Neural cell (in vitro differentiated cells): ENCODE measurements around the gene LMNA. TPM values are rescaled to one million over a fixed set of nuclear protein-coding genes. Genes with fewer than 3 reads are reported as not detected.

Source experiments
- H2AFZ ChIP-seq: fragments of 200-600, 300-800 bp; sonication (generic), shearing (Covaris generic); 2 replicates; pipeline ENCODE4 v1.6.0; 2014; ENCODE audit warnings: low read depth, mild to moderate bottlenecking, antibody characterized with exemption, low read length, moderate library complexity
- H3F3A ChIP-seq: fragments of 200-600 bp; shearing (Covaris generic); 2 replicates; pipeline ENCODE4 v1.6.1; 2016; ENCODE audit warnings: mild to moderate bottlenecking, moderate library complexity, mixed read lengths, antibody characterized with exemption, low read length; ENCODE audit not compliant: insufficient read depth, poor library complexity, severe bottlenecking
- H3K27ac ChIP-seq: fragments of 200-600, 300-800 bp; sonication (generic), shearing (Covaris generic); 2 replicates; pipeline ENCODE4 v1.5.1; 2014; ENCODE audit warnings: mild to moderate bottlenecking, low read length, moderate library complexity
- H3K27me3 ChIP-seq: fragments of 300-800, 200-600 bp; sonication (generic), shearing (Covaris generic); 2 replicates; pipeline ENCODE4 v1.6.0; 2014; ENCODE audit warnings: mild to moderate bottlenecking, low read depth, low read length, moderate library complexity; ENCODE audit not compliant: insufficient read depth
- H3K36me3 ChIP-seq: fragments of 300-800, 200-600 bp; sonication (generic), shearing (Covaris generic); 2 replicates; pipeline ENCODE4 v1.5.1; 2014; ENCODE audit warnings: mild to moderate bottlenecking, antibody characterized with exemption, low read length, moderate library complexity; ENCODE audit not compliant: insufficient read depth
- H3K4me2 ChIP-seq: fragments of 300-800, 200-600 bp; sonication (generic), shearing (Covaris generic); 2 replicates; pipeline ENCODE4 v1.6.0; 2014; ENCODE audit warnings: mild to moderate bottlenecking, low read length
- H3K4me3 ChIP-seq: fragments of 300-800, 200-600 bp; sonication (generic), shearing (Covaris generic); 2 replicates; pipeline ENCODE4 v1.5.1; 2014; ENCODE audit warnings: mild to moderate bottlenecking, low read length, moderate library complexity
- H3K79me2 ChIP-seq: fragments of 200-600 bp; shearing (Covaris generic); replicated peaks from 2 replicates; pipeline ENCODE4 v1.6.0; 2014; ENCODE audit warnings: mild to moderate bottlenecking, low read length, moderate library complexity; ENCODE audit not compliant: insufficient read depth
- H3K9ac ChIP-seq: fragments of 300-800, 200-600 bp; sonication (generic), shearing (Covaris generic); 2 replicates; pipeline ENCODE4 v1.6.1; 2016; ENCODE audit warnings: mild to moderate bottlenecking, low read length, mixed read lengths
- H3K9me2 ChIP-seq: fragments of 200-600 bp; shearing (Covaris generic); 2 replicates; pipeline ENCODE4 v1.6.1; 2016; ENCODE audit warnings: mild to moderate bottlenecking, low read length, mixed read lengths; ENCODE audit not compliant: insufficient read depth
- H3K9me3 ChIP-seq: fragments of 200-600, 300-800 bp; sonication (generic), shearing (Covaris generic); 2 replicates; pipeline ENCODE4 v1.6.1; 2016; ENCODE audit warnings: mild to moderate bottlenecking, mixed run types, low read length, moderate library complexity, mixed read lengths
- H4K20me1 ChIP-seq: fragments of 200-600 bp; shearing (Covaris generic); 2 replicates; pipeline ENCODE4 v1.6.1; 2016; ENCODE audit warnings: mild to moderate bottlenecking, mixed run types; ENCODE audit not compliant: insufficient read depth
- CTCF ChIP-seq: fragments of 450-650 bp; IDR thresholded peaks from 2 replicates; pipeline ENCODE4 v1.5.1; 2014; ENCODE audit warnings: antibody characterized with exemption, mild to moderate bottlenecking, moderate library complexity; ENCODE audit not compliant: poor library complexity, severe bottlenecking
- EP300 ChIP-seq: fragments of 450-650 bp; conservative IDR thresholded peaks from 2 replicates; pipeline ENCODE4 v1.6.1; 2014; ENCODE audit warnings: antibody characterized with exemption, mild to moderate bottlenecking, moderate library complexity; ENCODE audit not compliant: poor library complexity, severe bottlenecking
- EZH2 ChIP-seq: fragments of 200-600, 300-800 bp; shearing (Covaris generic), sonication (generic); IDR thresholded peaks from 2 replicates; pipeline ENCODE4 v1.6.1; 2014; ENCODE audit warnings: antibody characterized with exemption, low read length, borderline replicate concordance, mild to moderate bottlenecking; ENCODE audit not compliant: insufficient read depth, poor library complexity, severe bottlenecking
- MXI1 ChIP-seq: fragments of 450-650 bp; conservative IDR thresholded peaks from 2 replicates; pipeline ENCODE4 v1.6.1; 2014; ENCODE audit warnings: antibody characterized with exemption, mild to moderate bottlenecking; ENCODE audit not compliant: poor library complexity, severe bottlenecking
- POLR2AphosphoS5 ChIP-seq: IDR thresholded peaks from 2 replicates; pipeline ENCODE4 v1.6.1; 2012
- RAD21 ChIP-seq: fragments of 450-650 bp; conservative IDR thresholded peaks from 2 replicates; pipeline ENCODE4 v1.6.1; 2014; ENCODE audit warnings: antibody characterized with exemption, mild to moderate bottlenecking, moderate library complexity
- REST ChIP-seq: IDR thresholded peaks from 2 replicates; pipeline ENCODE4 v1.6.1; 2012; ENCODE audit warnings: borderline replicate concordance
- SMC3 ChIP-seq: fragments of 450-650 bp; conservative IDR thresholded peaks from 2 replicates; pipeline ENCODE4 v1.6.1; 2014; ENCODE audit warnings: antibody characterized with exemption, mild to moderate bottlenecking, moderate library complexity; ENCODE audit not compliant: poor library complexity
- TAF1 ChIP-seq: IDR thresholded peaks from 2 replicates; pipeline ENCODE4 v1.6.1; 2012; ENCODE audit warnings: low read depth
- polyA plus RNA-seq: library from polyadenylated mRNA; depleted of rRNA; stranded (reverse); fragments of >200 nt; gene quantifications from 2 replicates; pipeline ENCODE4 v1.2.3, GENCODE V29; 2014

LMNA gene
- polyA plus RNA-seq, 1 donor from 2014 or later, result 90.7 TPM

- Histone ChIP-seq H4K20me1 (peaks cover 19% of the 10 kb centered on the region), H3K4me3 (no peak overlapping the region), H3K9me3 (no peaks in the 10 kb centered on the region), H3K9me2 (no peaks in the 10 kb centered on the region), H3K36me3 (no peaks in the 10 kb centered on the region), H3K79me2 (peaks cover 23% of the 10 kb centered on the region), H3K4me2 (no peak overlapping the region), H3K9ac (no peak overlapping the region), H3K27me3 (no peaks in the 10 kb centered on the region), H3K27ac (no peak overlapping the region), H2AFZ (no peak overlapping the region), H3F3A (peaks cover under 1% of the 10 kb centered on the region)
- TF ChIP-seq EP300 (no peak), EZH2 (no peak), CTCF (no peak), TAF1 (no peak), MXI1 (no peak), RAD21 (no peak), SMC3 (no peak), POLR2AphosphoS5 (no peak), REST (no peak)
Observed at GRCh38 chr1:156112276-156113137, 2.0 kb upstream of the LMNA start.

GRCh38 chr1:156113282-156113950 lies 1.1 kb upstream of the LMNA start:
- H2AFZ ChIP-seq, result no peak overlapping the region
- no peak overlapping the region for H3K9ac ChIP-seq
- H3K9me3 ChIP-seq, result no peaks in the 10 kb centered on the region
- no peaks in the 10 kb centered on the region for H3K9me2 ChIP-seq
- no peak overlapping the region for H3K4me3 ChIP-seq
- peaks cover 19% of the 10 kb centered on the region for H4K20me1 ChIP-seq
- no peaks in the 10 kb centered on the region for H3F3A ChIP-seq
- no peak overlapping the region for H3K27ac ChIP-seq
- no peaks in the 10 kb centered on the region for H3K36me3 ChIP-seq
- H3K27me3 ChIP-seq, result no peaks in the 10 kb centered on the region
- H3K79me2 ChIP-seq, result peaks cover 18% of the 10 kb centered on the region
- TF ChIP-seq MXI1, result no peak
- no peak for TF ChIP-seq REST
- TF ChIP-seq EP300, result no peak
- TF ChIP-seq TAF1, result no peak
- no peak for TF ChIP-seq RAD21
- TF ChIP-seq SMC3, result no peak
- TF ChIP-seq EZH2, result no peak
- no peak for TF ChIP-seq CTCF
- TF ChIP-seq POLR2AphosphoS5, result no peak
- H3K4me2 ChIP-seq, result no peak overlapping the region
